Eye (tissue), 1 donor: ENCODE measurements around the gene CLDN16.

ENCODE experiments used
- DNase-seq: peaks from one replicate; pipeline ENCODE4 v3.0.0-alpha.2; 2015

The CLDN16 gene, protein sequence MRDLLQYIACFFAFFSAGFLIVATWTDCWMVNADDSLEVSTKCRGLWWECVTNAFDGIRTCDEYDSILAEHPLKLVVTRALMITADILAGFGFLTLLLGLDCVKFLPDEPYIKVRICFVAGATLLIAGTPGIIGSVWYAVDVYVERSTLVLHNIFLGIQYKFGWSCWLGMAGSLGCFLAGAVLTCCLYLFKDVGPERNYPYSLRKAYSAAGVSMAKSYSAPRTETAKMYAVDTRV

DNA sequence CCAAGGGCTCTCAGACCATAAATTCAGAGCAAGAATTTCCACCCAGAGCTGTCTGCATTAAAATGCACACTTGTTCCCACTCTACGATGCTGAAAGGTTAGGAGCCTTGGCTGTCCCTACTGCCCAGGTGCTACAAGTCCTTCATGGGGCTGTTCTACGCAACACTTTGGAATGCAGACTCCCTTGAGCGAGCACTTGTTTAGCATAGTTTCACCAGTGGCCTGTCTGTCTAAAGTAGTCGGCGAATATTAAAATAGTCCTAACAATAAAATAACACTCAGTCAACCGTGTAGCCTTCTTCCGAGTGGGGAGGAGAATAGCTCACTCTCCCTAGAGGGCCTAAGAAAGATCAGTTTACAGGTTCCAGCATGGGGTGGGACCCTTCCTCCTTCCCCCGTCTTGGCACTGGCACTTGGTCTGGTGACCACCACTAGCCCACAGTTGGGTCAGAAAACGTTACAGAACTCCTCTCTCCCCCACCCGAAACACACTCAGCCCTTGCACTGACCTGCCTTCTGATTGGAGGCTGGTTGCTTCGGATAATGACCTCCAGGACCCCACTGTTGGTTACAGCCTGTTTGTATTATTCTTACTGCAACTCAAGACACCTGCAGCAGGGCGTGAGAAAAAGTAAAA, at the start of gene CLDN16:
TSS of gene CLDN16 (plus strand) at position 586 of the 636 bp plus-strand sequence. CDS start 167 bp downstream, outside the sequence.
- DNase-seq, result no peak

DNA sequence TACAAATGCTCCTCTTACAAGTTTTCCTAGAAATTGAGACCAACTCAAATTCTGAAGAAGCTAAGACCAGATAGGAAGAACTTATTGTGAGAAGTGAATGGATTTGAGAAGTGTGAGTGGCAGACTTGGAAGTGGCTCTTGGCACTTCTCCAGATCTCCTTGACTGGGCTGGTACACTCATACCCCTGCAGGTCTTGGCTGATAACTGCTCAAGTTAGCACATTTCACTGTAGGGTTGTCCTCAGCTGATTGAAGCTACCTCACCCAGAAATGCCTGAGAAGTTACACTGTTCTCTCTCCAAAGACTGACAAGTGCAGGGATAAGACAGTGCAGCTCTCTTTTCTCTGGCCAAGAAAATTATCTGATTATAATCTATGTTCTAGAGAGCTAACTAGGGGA, 49.2 kb upstream of the CLDN16 start:
- DNase-seq, result no peak

DNA sequence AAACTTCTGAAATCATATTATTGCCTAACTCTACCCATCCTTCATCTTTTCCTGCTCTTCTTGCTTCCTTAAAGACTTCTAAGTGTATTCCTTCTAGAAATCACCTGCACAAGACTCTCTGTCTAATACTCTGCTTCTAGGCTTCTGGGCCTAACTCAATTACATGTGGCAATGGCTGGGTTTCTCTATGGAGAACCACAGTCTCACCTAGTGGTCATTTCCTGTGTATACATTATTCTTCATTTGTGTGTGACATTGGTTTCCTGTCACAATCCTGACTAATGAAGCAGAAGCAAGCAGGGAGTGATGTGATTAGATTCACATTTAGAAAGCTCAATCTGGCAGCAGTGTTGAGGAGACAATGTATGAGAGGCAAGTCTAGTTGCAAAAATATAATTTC, 48.8 kb upstream of the CLDN16 start:
- DNase-seq, result no peak

DNA sequence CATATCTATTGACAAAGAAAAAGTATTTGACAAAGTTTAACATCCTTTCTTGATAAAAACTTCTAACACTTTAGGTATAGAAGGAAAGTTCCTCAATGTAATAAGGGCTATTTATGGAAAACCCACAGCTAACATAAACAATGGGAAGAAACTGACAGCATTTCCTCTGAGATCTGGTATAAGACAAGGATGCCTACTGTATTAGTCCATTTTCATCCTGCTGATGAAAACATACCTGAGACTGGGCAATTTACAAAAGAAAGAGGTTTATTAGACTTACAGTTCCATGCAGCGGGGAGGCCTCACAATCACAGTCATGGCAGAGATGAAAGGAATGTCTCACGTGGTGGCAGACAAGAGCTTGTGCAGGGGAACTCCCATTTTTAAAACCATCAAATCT, 47.9 kb upstream of the CLDN16 start:
- no peak for DNase-seq

DNA sequence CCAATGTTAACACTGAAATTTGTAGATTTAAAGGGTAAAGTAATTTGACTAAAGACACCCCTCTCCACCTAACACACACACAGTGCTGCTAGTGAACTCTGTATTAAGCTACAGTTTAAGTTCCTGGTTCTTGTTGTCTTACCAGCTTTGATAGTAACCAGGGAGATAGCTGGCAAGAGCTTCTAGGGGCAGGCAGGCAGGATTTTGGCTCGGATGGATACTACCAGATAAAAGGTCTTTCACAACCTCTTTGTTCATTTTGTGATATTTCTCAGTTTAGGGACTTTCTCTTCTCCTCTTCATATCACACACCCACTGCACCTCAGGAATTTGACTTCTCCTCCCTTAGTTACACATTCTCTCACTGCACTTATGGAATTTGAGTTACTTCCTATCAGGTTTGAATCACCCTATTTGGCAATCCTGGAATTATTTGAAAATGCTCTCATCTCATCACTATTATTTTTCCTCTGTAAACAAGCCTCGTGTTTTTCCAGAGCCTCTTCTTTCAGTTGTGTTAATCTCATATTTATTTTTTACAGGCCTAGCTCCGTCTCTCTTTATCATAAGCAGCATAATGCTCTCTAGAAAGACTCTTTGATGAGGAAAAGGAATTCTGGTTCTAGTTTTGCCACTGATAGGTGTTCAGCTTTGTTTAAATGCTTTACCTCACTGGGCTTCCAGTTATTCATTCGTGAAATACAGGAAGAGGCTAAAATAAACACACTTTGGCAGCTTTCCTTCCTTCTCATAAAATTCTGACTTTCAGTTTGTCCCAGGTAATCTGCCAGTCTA, 42.7 kb upstream of the CLDN16 start:
- DNase-seq, result peak; percentile 66

DNA sequence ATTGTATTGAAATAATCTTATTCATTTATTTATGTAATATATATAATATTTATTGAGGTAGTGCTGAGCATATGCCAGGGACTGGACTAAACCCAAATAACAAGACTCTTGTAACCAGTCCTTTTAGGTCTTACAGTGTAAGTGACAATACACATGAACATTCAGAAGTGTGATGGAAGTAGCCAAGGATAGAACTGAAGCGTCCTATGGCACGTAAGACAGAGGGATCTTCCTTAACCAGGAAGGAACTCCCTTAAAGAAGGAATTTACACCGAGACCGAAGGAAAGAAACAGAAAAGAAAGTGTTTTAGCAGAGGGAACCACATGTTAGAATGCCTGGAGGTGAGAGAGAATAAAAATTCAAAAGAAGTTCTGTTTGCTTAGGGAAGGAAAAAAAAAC, 42.1 kb upstream of the CLDN16 start:
- no peak for DNase-seq

DNA sequence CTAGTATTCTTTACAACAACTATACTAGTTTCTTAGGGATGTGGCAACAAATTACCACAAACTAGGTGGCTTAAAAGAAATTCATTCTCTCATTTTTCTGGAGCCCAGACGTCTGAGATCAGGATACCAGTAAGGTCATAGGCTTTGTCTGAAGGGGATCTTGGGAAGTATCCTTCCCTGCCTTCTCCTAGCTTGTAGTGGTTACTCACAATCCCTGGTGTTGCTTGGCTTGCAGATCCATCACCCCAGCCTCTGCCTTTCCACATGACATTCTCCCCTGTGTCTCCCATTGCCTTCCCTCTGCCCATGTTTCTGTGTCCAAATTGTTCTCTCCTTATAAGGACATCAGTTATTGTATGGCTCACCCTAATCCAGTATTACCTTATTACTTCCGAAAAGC, 41.4 kb upstream of the CLDN16 start:
- DNase-seq, result no peak

DNA sequence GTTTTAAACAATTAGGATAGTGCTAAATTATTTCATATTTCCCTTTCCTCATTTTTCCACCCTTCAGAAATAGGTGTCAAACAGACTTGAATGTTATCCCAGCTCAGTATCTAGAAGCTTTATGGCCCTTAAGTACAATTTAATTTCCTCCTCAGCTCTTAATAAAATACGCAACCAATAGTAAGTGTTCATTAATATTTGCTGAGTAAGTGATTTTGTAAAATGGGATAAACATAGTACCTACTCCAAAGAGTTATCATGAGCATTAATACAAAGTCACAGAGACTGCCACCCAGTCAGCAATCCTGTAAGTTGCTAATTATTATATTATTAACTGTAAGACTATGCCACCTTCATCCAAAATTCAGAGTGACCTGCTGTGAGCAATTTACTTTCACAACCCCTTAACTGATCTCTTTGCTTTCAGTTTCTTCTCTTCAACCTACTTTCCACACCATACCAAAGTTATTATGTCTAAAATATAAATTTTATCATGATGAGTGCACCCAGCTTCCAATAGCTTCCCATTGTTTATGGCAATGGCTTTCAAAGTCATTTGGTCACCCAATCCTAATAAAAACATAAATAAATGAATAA, 35.0 kb upstream of the CLDN16 start:
- DNase-seq, result no peak

DNA sequence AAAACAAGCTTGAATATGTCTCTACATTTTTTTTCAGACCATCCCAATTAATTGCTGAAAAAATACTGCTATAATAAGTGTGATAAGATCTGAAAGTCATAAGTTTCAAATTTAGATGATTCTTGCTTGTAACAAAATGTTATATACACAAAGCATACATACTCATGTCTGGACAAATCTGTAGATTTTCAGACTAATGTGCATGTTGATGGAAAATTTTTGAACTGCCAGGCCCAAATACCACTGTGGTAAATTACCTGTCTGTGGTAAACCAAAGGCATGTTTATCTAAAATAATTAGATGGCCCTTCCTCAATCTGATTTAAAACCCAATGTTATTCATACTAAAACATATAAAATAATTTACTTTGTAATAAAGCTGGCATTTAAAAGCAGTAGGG, 31.7 kb upstream of the CLDN16 start:
- no peak for DNase-seq

DNA sequence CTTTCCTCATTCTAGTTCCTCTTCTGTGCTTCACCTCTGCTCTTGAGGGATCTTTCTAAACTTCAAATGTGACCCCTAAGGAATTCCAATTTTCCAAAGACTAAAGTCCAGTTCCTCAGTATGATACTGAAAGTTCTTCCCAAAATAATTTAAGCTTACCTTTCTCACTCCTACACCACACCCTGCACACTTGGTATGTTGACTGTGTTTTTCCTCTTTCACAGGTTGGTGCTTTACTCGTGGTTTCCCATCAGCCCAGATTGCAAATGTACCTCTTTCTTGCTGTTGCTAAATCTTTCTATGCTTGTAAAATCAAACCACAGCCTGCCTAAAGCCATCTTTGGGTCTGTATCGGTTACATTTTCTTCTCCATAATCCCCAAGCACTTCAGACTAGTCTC, 30.5 kb upstream of the CLDN16 start:
- DNase-seq, result no peak

DNA sequence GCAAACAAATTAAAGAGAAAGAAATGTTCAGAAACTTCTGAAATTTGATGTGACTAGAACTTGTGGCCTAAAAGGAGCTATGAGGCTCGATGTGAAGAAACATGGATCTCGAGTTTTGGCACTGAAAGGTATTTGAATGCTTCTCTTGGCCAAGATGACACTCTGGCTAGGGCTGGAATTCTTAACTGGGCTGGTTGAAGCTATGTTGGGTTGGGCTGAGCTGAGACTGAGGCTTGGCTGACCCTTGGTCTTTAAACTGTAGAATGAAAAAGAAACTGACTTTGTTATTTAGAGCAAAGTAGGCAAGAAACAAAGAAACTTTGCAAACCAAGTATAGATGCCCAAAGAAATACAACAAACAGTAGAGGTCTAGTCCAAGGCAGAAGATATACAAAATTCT, 28.1 kb upstream of the CLDN16 start:
- DNase-seq, result no peak

DNA sequence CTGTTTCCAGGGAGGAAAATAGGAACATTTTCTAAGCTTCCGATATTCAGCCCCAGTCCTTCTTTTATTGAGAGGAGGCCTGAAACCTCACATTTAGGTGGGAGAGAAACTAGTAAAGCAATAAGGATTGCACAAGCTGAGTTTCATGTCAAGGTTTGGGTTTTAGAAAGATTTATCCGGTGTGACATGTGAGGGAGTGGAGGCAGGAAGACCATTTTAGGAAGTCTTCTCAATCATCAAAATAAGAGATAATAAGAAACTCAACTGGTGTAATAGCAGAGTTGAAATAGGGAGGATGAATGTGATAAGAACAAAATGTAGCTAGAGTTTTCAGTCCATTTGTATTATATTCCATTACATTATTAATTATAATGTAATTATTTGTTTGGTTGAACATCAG, 27.7 kb upstream of the CLDN16 start:
- no peak for DNase-seq

DNA sequence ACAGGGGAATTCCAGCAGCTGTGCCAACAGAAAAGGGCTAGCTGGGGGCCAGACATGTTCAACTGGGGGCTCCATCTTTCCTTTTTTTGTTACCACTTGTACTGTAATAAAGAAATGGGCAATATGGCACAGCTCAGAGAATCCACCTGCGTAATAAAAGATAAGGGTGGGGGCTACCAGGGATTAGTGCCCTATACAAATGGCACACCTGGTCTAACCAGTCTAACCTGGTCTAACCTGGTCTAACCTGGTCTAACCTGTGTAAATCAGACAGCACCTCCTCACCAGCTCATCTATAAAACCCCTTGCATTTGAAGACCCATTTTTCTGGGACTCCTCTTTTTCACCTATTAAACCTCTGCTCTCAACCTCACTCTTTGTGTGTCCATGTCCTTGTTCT, 26.2 kb upstream of the CLDN16 start:
- DNase-seq, result no peak

DNA sequence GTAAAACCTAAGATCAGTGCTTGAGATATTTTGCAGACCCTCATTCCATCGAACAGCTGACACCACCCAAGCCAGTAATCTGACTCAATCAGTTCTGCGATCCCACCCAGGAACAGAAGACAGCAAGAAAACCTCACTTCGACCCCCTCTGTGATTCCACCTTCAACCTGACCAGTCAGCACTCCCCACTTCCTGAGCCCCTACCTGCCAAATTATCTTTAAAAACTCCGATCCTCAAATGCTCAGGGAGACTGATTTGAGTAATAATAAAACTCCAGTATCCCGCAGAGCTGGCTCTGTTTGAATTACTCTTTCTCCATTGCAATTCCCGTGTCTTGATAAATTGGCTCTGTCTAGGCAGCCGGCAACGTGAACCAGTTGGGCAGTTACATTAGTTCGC, 25.7 kb upstream of the CLDN16 start:
- no peak for DNase-seq

DNA sequence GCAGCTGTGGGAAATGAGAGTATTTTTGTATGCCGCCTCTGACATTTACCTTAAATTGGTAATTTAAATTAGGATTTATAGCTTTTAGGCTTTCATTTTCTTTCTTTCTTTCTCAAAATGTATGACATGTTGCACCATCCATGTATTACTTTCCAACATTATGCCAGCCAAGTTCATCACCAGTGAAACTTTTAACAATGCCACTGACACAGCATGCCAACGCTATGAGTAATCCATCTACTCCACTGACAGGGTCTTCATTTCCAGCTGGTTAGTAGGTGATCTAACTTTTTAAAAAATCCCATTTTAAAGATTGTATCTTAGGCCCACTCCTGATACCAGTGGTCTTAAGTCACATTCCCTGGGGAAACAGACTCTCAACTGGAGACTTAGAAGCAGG, 21.8 kb upstream of the CLDN16 start:
- DNase-seq, result no peak

DNA sequence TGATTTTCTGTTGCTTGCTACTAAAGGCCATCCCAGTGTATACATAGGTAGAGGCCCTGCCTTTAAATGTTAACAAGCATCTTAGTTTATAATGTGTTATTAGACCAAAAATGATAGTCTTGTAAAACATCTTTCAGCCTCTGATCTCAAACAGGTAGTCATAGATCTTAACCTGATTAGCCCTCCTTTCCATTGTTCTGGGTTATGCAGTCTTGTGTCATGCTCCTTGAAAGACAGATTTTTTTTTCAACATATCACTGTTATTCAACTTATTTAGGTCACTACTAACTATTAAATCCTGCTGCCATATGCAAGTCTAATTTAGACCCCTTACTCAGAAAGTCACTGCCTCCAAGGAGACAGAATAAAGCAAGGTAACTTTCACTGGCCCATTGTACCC, 19.1 kb upstream of the CLDN16 start:
- DNase-seq, result no peak

DNA sequence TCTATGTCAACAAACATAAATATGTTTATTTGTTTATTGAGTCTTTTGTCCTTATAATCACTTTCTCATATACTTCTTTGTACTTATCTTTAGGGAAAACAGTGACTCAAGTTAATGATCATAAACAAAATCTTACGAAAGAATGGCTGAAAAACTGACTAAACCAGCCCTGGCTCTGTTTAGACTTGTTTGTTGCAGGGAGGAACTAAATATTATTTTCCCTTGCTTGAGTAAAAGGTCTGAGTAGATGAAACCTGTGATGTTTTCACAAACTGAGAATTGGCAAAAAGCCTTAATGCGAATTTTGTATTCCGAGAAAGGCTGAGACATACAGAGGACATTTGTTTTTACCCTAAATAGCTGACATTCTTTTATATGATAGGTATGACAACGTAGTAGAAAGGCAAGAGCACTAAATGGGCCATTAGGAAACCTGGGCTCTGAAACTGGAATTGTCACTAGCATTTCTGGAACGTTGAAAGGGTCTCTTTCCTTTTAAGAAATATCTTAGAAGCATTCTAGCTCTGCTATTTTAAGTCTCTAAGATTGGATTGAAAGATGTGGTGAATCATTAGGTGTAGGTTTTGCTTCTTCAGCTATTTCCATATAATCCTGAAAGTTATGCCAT, 18.2 kb upstream of the CLDN16 start:
- peak; percentile 18 for DNase-seq

DNA sequence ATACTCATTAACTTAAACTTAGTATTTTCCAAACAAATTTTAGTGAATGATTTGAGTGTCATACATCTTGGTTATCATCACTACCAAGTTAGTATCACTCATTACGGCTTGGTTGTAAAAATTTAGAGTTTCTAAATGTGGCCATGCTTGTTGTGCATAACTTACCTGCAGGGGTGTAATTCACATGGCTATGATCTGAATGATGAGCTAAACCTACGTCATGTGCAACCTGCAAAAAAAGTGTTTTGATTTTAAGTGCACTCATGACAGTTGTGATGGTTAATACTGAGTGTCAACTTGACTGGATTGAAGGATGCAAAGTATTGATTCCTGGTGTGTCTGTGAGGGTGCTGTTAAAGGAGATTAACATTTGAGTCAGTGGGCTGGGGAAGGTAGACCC, 17.6 kb upstream of the CLDN16 start:
- DNase-seq, result no peak

DNA sequence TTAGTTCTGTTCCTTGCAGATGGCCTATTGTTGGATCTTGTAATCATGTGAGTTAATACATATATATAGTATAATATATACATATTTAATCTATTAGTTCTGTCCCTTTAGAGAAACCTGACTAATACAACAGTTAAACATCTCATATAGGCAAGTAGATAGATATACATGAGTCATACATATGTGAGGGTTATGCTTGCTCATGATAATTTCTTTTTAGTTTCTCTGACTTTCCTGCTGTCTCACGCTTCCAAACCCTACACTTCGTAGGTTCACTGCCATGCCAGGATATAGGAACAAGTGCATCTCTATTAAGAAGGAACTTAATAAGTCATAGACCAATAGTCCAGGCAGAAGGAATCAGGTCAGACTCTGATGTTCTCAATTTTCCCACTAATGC, 16.8 kb upstream of the CLDN16 start:
- no peak for DNase-seq

DNA sequence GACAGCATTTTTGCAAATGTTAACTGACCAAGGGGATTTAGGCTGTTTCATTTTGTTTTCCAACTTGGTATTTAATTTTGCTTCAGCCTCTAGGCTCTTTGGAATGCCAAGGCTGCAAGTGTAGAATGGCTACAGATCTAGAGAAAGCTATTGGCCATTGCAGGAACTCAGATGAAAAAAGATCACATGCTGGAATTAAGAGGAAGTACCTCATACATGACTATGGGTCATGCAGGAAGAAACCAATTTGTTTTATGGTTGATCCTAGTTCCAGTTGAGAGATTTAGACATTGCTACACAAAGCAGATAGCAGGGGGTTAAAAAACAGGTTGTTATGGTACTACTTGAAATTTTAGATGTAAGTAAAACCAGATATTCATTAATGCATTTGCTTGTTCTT, 12.7 kb upstream of the CLDN16 start:
- DNase-seq, result no peak

DNA sequence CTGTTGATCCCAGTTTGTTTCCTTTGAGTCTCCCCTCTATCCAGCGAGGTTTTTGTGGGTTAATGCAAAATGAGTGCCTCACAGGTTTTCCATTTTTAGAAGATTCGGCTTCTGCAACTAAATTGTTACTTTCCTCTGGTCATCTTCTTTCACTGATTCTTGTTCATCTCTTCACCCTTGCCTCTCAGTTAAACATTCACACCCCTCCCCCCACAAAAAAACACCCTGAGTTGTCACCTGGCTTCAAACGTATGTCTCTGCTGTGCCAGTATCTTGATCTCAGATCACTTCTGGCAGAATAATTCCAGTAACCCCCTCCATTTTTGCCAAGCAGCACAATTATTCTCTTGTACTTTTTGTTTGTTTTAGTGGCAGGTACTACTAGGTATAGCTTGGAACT, 12.3 kb upstream of the CLDN16 start:
- no peak for DNase-seq

DNA sequence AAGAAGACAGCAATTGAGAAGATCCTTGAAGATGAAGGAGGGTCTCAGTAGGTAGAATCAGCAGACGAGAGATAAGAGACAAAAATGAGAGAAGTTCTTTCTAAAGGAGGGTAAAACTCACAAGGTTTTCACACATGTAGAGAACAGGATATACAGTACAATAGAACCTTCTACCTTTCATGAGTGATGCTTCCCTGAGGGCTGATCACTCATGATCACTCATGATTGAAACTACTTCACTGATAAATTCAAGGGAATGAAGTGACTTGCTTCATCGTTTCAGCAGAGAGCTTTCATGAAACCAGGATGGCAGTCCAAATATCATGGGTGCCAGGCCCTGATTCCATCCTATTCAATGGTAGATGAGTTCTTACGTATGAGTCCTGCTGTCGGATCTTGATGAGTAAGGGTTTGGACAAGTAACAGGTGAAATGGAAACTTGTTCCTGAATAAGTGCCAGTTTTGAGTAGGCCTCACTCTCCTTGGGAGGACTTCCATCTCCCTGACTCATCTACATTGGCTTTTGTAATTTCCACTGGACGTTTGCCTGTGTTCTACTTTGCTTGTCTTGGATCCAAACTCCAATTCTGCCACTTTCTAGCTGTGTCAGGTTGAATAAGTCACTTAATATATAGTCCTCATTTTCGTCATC, 9.6 kb upstream of the CLDN16 start:
- DNase-seq, result no peak

DNA sequence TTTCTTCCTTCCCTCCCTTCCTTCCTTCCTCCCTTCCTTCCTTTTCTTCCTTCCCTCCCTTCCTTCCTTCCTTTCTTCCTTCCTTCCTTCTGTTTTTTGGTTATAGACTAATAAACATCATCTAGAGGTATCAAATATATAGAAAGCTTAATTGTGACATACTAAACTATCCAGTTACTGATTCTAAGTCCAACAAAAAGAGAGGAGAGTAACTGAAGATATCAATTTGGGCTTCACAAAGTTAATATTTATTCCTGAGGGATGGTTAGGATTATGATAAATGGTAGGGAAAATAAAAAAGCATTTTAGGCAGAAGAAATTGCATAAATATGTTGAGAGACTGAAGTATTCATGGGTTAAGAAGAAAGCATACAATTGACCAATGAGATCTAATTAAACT, 7.8 kb upstream of the CLDN16 start:
- DNase-seq, result no peak
